Measurements from ENCODE around the gene WDTC1.

GRCh38 chr1:27349784-27350662 is 115.6 kb downstream of the WDTC1 start:
- TF ChIP-seq CTCF (IDR thresholded peaks at IDR 0.05) (peak in 1 of 6 experiments; percentile 1), POLR2A (IDR thresholded peaks at IDR 0.05) (peak in 1 of 4 donors; percentile 13)
